H9 (cell line): ENCODE measurements around the gene GINM1. TPM values are rescaled to one million over a fixed set of nuclear protein-coding genes. Genes with fewer than 3 reads are reported as not detected.

ENCODE experiments used
- DNase-seq: peaks from one replicate; pipeline ENCODE4 v3.0.0-alpha.2; 2017
- H2AFZ ChIP-seq: one replicate; pipeline ENCODE4 v1.6.1; 2013; ENCODE audit warnings: mild to moderate bottlenecking, low read length, control low read depth, moderate library complexity
- H2AK5ac ChIP-seq: 2 replicates; pipeline ENCODE4 v1.6.1; 2013; ENCODE audit warnings: low read length, control low read depth, mixed read lengths; ENCODE audit not compliant: insufficient read length
- H2BK120ac ChIP-seq: one replicate; pipeline ENCODE4 v1.6.1; 2013; ENCODE audit warnings: low read depth, mild to moderate bottlenecking, low read length, control low read depth, inconsistent platforms; ENCODE audit not compliant: poor library complexity, severe bottlenecking
- H2BK12ac ChIP-seq: 2 replicates; pipeline ENCODE4 v1.6.1; 2013; ENCODE audit warnings: low read length, control low read depth, mixed read lengths, low read depth; ENCODE audit not compliant: insufficient read length
- H2BK15ac ChIP-seq: 2 replicates; pipeline ENCODE4 v1.6.1; 2013; ENCODE audit warnings: low read depth, low read length, control low read depth
- H2BK20ac ChIP-seq: one replicate; pipeline ENCODE4 v1.6.1; 2013; ENCODE audit warnings: low read depth, mild to moderate bottlenecking, low read length, control low read depth, inconsistent platforms; ENCODE audit not compliant: poor library complexity, severe bottlenecking
- H2BK5ac ChIP-seq: 2 replicates; pipeline ENCODE4 v1.6.1; 2013; ENCODE audit warnings: low read length, control low read depth, mixed read lengths; ENCODE audit not compliant: insufficient read length
- H3K14ac ChIP-seq: 2 replicates; pipeline ENCODE4 v1.6.1; 2013; ENCODE audit warnings: low read length, control low read depth; ENCODE audit not compliant: insufficient read depth
- H3K18ac ChIP-seq: 2 replicates; pipeline ENCODE4 v1.6.1; 2013; ENCODE audit warnings: low read depth, mild to moderate bottlenecking, mixed read lengths, low read length, control low read depth; ENCODE audit not compliant: insufficient read length
- H3K23ac ChIP-seq: 2 replicates; pipeline ENCODE4 v1.6.1; 2013; ENCODE audit warnings: low read length, control low read depth, mixed read lengths, low read depth; ENCODE audit not compliant: insufficient read length
- H3K23me2 ChIP-seq: 2 replicates; pipeline ENCODE4 v1.6.1; 2013; ENCODE audit warnings: low read depth, mild to moderate bottlenecking, mixed read lengths, low read length, control low read depth; ENCODE audit not compliant: insufficient read length, poor library complexity, severe bottlenecking
- H3K27ac ChIP-seq: 2 replicates; pipeline ENCODE4 v1.5.1; 2013; ENCODE audit warnings: low read length, control low read depth, mixed read lengths, low read depth; ENCODE audit not compliant: insufficient read length
- H3K27me3 ChIP-seq: 2 replicates; pipeline ENCODE4 v1.6.1; 2013; ENCODE audit warnings: low read length, control low read depth, inconsistent platforms; ENCODE audit not compliant: insufficient read depth
- H3K4ac ChIP-seq: 2 replicates; pipeline ENCODE4 v1.6.1; 2013; ENCODE audit warnings: low read depth, mild to moderate bottlenecking, control low read depth, inconsistent platforms, low read length, moderate library complexity
- H3K4me1 ChIP-seq: 2 replicates; pipeline ENCODE4 v1.6.1; 2013; ENCODE audit warnings: low read length, control low read depth, inconsistent platforms; ENCODE audit not compliant: insufficient read depth
- H3K4me2 ChIP-seq: 2 replicates; pipeline ENCODE4 v1.6.1; 2013; ENCODE audit warnings: low read length, control low read depth, mixed read lengths; ENCODE audit not compliant: insufficient read length, insufficient read depth
- H3K56ac ChIP-seq: 2 replicates; pipeline ENCODE4 v1.6.1; 2013; ENCODE audit warnings: low read depth, mild to moderate bottlenecking, mixed read lengths, low read length, control low read depth; ENCODE audit not compliant: insufficient read length
- H3K79me1 ChIP-seq: 2 replicates; pipeline ENCODE4 v1.6.1; 2013; ENCODE audit warnings: low read depth, mild to moderate bottlenecking, moderate library complexity, low read length, control low read depth, inconsistent platforms; ENCODE audit not compliant: insufficient read depth, poor library complexity, severe bottlenecking
- H3K79me2 ChIP-seq: 2 replicates; pipeline ENCODE4 v1.6.1; 2013; ENCODE audit warnings: low read length, control low read depth, inconsistent platforms; ENCODE audit not compliant: insufficient read depth
- H3K9ac ChIP-seq: 2 replicates; pipeline ENCODE4 v1.6.1; 2013; ENCODE audit warnings: low read length, control low read depth, mixed read lengths; ENCODE audit not compliant: insufficient read length; ENCODE audit errors: extremely low read depth
- H3K9me3 ChIP-seq: one replicate; pipeline ENCODE4 v1.6.1; 2013; ENCODE audit warnings: low read depth, low read length, inconsistent platforms; ENCODE audit not compliant: control insufficient read depth
- H3T11ph ChIP-seq: one replicate; pipeline ENCODE4 v1.6.1; 2013; ENCODE audit warnings: mild to moderate bottlenecking, low read length, control low read depth, inconsistent platforms
- H4K20me1 ChIP-seq: one replicate; pipeline ENCODE4 v1.6.1; 2013; ENCODE audit not compliant: control insufficient read depth, insufficient read length, insufficient read depth
- H4K5ac ChIP-seq: 2 replicates; pipeline ENCODE4 v1.6.1; 2013; ENCODE audit warnings: low read depth, mild to moderate bottlenecking, mixed read lengths, low read length, control low read depth; ENCODE audit not compliant: insufficient read length
- H4K8ac ChIP-seq: replicated peaks from 2 replicates; pipeline ENCODE4 v1.6.1; 2013; ENCODE audit warnings: low read length, control low read depth, mixed read lengths, low read depth; ENCODE audit not compliant: insufficient read length
- H4K91ac ChIP-seq: 2 replicates; pipeline ENCODE4 v1.6.1; 2013; ENCODE audit warnings: low read depth, mild to moderate bottlenecking, moderate library complexity, mixed read lengths, low read length, control low read depth; ENCODE audit not compliant: insufficient read length
- H3K27ac Mint-ChIP-seq, 3 experiments: 2 replicates in 2 of 3; 3 replicates in 1 of 3; pipeline ENCODE4 v1.8.0; 2020 to 2021; ENCODE audit warnings: mixed read lengths in 3 of 3, mild to moderate bottlenecking in 1 of 3, moderate library complexity in 1 of 3
- H3K27me3 Mint-ChIP-seq: 2 replicates; pipeline ENCODE4 v1.8.0; 2021; ENCODE audit warnings: low read depth, mild to moderate bottlenecking, moderate library complexity, mixed read lengths
- H3K36me3 Mint-ChIP-seq, 3 experiments: 2 replicates in 2 of 3; 3 replicates in 1 of 3; pipeline ENCODE4 v1.8.0; 2020 to 2021; ENCODE audit warnings: low read depth in 3 of 3, mixed read lengths in 3 of 3; ENCODE audit not compliant: insufficient read depth in 1 of 3
- H3K4me1 Mint-ChIP-seq, 2 experiments: 2 replicates each; pipeline ENCODE4 v1.8.0; 2020; ENCODE audit warnings: mixed read lengths in 2 of 2
- H3K4me3 Mint-ChIP-seq, 2 experiments: 2 replicates in 1 of 2; 3 replicates in 1 of 2; pipeline ENCODE4 v1.8.0; 2020 to 2021; ENCODE audit warnings: mild to moderate bottlenecking in 2 of 2, mixed read lengths in 2 of 2, moderate library complexity in 1 of 2
- H3K9me3 Mint-ChIP-seq, 2 experiments: 2 replicates in 1 of 2; 3 replicates in 1 of 2; pipeline ENCODE4 v1.8.0; 2020; ENCODE audit warnings: mild to moderate bottlenecking in 2 of 2, mixed read lengths in 2 of 2, moderate library complexity in 1 of 2
- CTCF ChIP-seq: fragments of 200-600 bp; sonication (generic); conservative IDR thresholded peaks from 3 replicates; pipeline ENCODE4 v1.8.0; 2021; ENCODE audit warnings: antibody characterized with exemption, mild to moderate bottlenecking
- WGBS: extraction: QIAGEN DNeasy Blood & Tissue Kit; methylation state at CpG from one replicate; pipeline ENCODE4 v1.1.7; 2013; ENCODE audit warnings: missing lambda C conversion rate, low lambda C conversion rate, mixed read lengths; ENCODE audit not compliant: insufficient read length; ENCODE audit errors: extremely low coverage; 5-methylcytosine and 5-hydroxymethylcytosine counted together
- total RNA-seq: library from RNA; stranded (reverse); gene quantifications from 2 replicates; pipeline ENCODE4 v1.2.1, GENCODE V29; 2021

Gene GINM1
- total RNA-seq, 1 experiment from 2014 or later: 24.5 TPM

GRCh38 chr6:149615805-149616204 is 49.6 kb downstream of the GINM1 start:
- H3T11ph ChIP-seq: no peak overlapping the region
- H2BK12ac ChIP-seq: no peak overlapping the region
- no CpG with 5 or more reads among the region's 5 CpGs for WGBS
- no peak overlapping the region for H2BK15ac ChIP-seq
- H3K9me3 Mint-ChIP-seq: peaks cover 2 to 6% of the 10 kb centered on the region in 2 experiments; a peak in 2 of 5 replicates
- H4K8ac ChIP-seq: no peak overlapping the region
- no peak overlapping the region for H3K23ac ChIP-seq
- no peak for TF ChIP-seq CTCF
- no peaks in the 10 kb centered on the region for H3K23me2 ChIP-seq
- H3K4me2 ChIP-seq: no peak overlapping the region
- no peaks in the 10 kb centered on the region for H3K79me1 ChIP-seq
- no peak for DNase-seq
- no peak overlapping the region for H3K9ac ChIP-seq
- H3K79me2 ChIP-seq: no peaks in the 10 kb centered on the region
- H4K91ac ChIP-seq: no peak overlapping the region
- H2BK5ac ChIP-seq: no peak overlapping the region
- no peak overlapping the region for H2AK5ac ChIP-seq
- H3K56ac ChIP-seq: no peak overlapping the region
- H3K27ac ChIP-seq: no peak overlapping the region
- H3K9me3 ChIP-seq: no peaks in the 10 kb centered on the region
- no peak overlapping the region for H4K5ac ChIP-seq
- no peak overlapping the region for H3K4ac ChIP-seq
- H3K27ac Mint-ChIP-seq: no peak overlapping the region
- H2BK20ac ChIP-seq: no peak overlapping the region
- H3K27me3 Mint-ChIP-seq: no peaks in the 10 kb centered on the region
- no peak overlapping the region for H2AFZ ChIP-seq
- no peak overlapping the region for H2BK120ac ChIP-seq
- no peak overlapping the region for H3K18ac ChIP-seq
- no peak overlapping the region for H3K4me3 Mint-ChIP-seq
- H3K14ac ChIP-seq: no peak overlapping the region
- peaks cover 4 to 6% of the 10 kb centered on the region in 2 experiments; a peak in 2 of 4 replicates for H3K4me1 Mint-ChIP-seq
- peaks cover 9 to 46% (median 22%) of the 10 kb centered on the region in 3 experiments for H3K36me3 Mint-ChIP-seq
- no peaks in the 10 kb centered on the region for H4K20me1 ChIP-seq
- no peaks in the 10 kb centered on the region for H3K27me3 ChIP-seq
- no peaks in the 10 kb centered on the region for H3K4me1 ChIP-seq
